AG08395 (cell line): ENCODE data around the gene CD300LD.
"Not testable (repeated sequence)": the region's sequence is repeated elsewhere in the genome, so short reads cannot be mapped to it uniquely, and the experiment has no call there.

ENCODE experiments used
- DNase-seq: peaks from one replicate; pipeline ENCODE4 v3.0.0; 2012; ENCODE audit warnings: mixed read lengths, low spot score

CD300LD gene

DNA sequence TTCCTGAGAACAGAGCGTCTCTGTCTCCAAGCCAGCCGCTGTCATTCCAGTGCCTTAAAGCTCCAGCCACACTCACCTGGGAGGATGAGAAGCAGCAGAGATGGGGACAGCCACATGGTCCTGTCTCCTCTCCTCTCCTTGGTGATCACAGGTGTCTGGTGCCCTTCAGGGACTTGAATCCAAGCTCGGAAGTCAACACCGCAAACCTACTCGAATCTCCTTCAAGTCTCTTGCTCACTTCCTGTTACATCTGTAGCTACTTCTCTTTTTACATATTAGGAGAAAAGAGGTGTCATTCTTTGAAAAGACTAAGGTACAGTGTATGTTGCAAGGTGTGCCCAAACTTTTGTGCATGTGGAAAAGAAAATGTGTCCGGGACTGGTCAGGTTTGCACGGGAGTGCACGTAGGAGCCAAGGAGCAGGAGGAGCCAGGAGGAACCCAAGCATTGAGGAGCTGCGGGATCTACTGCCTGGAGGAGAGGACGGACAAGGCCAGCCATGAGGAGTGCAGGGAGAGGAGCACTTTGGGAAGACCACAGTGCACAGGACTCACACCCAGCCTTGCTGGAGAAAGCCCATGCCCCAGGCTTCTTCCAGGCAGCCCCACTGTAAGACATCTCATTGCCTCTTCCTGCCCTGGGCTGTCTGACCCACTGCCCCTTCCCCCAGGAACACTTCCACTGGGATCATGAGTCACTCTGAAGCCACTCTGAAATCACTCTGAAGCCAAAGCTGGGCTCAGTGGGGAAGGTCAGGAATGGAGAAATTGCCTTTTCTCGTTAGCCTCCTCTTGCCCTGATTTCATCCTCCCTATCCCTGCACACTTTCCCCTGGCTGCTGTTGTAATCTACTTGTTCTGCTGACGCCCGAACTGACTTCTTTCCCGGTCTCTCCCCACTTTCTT lies at the start of gene CD300LD:
Gene CD300LD, minus strand, starts transcription at position 197 of the 904 bp plus-strand sequence. Its CDS starts 81 bp downstream, at position 116.
- no peak for DNase-seq

GRCh38 chr17:74641224-74641957 lies 49.3 kb upstream of the CD300LD start:
- no peak for DNase-seq

DNA sequence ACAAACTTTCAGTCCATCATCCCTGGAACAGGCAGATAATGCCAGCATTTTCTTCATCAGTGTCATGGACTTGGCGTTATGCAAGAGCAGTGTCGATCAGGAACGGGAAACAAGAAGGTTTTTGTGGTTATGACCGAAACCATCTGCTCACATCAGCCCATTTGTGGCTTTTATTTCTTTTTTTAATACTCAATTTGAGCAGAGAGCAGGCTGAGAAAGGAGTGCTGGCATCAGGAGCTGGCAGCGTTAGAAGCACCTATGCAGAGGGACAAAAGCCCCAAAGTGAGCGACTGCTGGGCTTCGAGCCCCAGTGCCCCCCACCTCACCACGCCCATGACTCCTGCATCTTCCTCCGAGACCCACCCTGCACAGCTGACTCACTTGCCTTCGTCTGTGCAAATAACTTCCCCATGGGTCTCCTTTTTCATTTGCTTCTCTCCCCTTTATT lies 47.6 kb upstream of the CD300LD start:
- DNase-seq, result no peak

DNA sequence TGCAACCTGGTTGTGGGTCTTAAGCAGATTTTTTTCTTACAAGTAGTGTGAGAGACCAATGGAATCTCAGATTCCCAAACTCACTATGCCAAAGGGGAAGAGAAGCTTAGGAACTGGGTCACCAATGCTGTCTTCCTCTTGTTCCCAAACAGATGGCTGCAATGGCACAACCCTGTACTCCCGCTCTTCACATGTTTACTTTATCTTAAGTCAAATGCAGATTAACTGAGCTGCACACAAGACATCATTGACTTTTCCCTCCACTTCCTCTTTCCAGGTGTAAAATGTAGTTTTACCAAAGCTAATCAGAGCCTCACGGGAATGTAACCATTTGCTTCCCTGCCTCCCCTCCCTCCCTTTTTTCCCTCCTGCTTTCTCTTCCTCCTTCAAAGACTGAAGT lies 45.8 kb upstream of the CD300LD start:
- no peak for DNase-seq

DNA sequence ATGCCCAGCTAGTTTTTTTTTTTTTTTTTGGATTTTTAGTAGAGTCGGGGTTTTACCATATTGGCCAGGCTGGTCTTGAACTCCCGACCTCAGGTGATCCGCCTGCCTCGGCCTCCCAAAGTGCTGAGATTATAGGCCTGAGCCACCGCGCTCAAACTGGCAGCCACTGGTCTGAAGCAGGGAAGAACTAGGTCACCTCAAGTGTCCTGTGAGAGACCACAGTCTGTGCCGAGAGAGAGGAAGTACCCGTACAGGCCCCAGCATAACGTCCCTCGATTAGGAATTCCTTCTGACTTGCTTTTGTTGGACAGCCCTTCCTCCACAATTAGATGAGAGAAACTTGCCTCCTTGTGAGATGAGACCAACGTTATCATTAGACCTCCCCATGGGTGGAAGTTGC lies 45.2 kb upstream of the CD300LD start:
- no peak for DNase-seq

- not testable (repeated sequence) for DNase-seq
Measured at GRCh38 chr17:74636541-74637085, 44.5 kb upstream of the CD300LD start.

- no peak for DNase-seq
Measured at GRCh38 chr17:74635418-74635817, 43.3 kb upstream of the CD300LD start.

DNA sequence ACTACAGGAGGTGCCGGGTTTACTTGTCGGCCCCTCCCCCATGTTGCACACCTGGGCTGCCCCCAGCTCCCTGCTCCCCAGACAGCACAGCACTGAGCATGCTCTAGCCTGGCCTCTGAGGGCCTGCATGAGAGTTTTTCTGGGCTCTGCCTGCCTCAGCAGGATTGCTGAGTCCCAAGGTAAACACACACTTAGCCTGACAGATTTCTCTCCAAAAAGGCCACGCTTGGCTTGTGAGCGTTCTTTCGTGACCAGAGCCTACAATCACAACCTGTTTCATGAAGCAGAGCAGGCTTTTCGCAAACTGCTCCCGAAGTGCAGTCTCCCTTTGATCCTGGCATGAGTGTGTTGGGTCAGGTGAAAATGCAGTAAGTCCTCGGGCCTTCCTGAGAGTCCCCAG lies 41.2 kb upstream of the CD300LD start:
- DNase-seq, result no peak

DNA sequence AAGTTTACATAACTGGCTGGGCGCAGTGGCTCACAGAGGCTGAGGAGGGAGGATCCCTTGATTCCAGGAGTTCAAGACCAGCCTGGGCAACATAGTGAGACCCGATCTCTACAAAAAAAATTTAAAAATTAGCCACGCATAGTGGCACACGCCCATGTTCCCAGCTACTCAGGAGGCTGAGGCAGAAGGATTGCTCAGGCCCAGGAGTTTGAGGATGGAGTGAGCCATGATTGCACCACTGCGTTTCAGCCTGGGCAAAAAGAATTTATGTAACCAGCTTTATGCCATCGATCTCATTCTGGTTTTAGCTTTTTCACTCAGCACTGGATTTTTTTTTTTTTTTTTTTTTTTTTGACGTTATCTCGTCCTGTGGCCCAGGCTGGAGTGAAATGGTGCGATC lies 40.5 kb upstream of the CD300LD start:
- DNase-seq, result no peak

DNA sequence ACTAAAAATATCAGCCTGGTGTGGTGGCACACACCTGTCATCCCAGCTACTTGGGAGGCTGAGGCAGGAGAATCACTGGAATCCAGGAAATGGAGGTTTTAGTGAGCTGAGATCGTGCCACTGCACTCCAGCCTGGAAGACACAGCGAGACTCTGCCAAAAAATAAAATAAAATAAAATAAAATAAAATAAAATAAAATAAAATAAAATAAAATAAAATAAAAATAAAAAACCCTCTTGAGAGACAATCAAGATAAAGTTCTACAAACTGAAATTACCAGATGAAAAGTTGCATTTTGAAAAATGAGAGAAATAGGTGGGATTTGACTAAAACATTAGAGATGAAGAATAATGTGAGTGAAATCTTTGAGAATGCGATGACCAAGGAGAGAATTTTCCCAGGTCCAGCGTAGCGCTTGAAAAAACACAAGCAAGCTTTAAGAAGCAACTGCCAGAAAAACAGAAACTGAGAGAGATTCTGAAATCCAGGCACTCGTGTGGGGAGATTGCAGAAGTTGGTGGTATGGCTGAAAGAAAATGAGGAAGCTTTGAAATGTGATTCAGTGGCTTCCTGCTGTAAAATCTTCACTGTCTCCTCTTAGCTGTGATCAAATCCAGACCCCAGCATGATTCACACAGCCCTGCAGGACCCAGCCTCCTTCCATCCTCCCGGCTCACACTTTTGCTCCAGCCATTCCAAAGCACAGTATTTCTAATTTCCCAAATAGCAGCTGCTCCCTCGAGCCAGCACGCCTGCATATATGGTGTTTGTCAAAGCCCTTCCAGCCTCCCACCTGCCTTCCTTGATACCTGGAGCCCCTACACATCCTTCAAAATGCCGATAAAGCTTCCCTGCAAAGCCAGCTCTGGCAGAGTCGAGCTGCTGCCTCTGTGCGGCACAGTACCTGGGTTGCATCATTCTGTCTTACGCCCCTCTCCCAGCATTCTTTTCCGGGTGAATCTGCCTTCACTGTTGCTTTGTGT lies 39.7 kb upstream of the CD300LD start:
- peak; percentile 37 for DNase-seq

- DNase-seq, result not testable (repeated sequence)
Measured at GRCh38 chr17:74630251-74630650, 38.2 kb upstream of the CD300LD start.

DNA sequence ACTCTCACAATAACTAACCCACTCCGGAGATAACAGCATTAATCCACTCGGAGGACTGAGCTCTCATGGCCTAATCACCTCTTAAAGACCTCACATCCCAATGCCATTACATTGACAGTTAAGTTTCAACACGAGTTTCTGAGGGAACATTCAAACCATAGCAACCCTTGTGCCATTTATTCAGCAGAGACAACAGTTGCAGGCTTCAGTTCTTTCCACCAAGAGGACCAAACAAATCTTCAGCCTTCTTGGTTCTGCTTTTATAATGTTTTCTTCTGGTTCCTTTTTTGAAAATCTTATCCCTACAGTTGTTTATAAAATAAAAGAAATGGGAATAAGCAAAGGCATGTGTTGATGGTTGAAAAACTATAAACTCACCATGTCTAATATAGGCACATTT lies 33.6 kb upstream of the CD300LD start:
- DNase-seq, result no peak

GRCh38 chr17:74624131-74624530 lies 32.0 kb upstream of the CD300LD start:
- no peak for DNase-seq

DNA sequence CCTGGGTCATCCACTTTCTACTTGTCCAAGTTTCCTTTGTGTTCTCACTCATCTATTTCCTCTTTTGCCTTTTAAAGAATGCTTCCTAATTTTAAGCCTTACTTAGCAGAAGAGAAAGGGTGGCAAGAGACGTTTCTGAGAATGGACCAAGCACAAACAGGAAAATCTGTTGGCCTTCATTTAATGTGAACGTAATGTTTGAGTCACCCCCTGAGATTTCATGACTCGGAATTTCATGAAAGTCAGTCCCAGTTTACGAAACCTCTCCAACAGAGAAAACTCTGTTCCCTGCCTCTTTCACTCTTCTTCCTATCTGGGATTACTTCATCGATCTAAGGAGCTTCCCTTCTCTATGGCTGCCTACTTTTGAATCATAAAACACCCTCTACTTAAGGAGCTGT lies 31.6 kb upstream of the CD300LD start, which contains the start of gene CD300E:
Gene CD300E, minus strand, starts transcription at position 46 of the 401 bp plus-strand sequence. CDS start 117 bp downstream, outside the sequence.
- no peak for DNase-seq

- no peak for DNase-seq
Measured at GRCh38 chr17:74619077-74619673, 27.1 kb upstream of the CD300LD start.

DNA sequence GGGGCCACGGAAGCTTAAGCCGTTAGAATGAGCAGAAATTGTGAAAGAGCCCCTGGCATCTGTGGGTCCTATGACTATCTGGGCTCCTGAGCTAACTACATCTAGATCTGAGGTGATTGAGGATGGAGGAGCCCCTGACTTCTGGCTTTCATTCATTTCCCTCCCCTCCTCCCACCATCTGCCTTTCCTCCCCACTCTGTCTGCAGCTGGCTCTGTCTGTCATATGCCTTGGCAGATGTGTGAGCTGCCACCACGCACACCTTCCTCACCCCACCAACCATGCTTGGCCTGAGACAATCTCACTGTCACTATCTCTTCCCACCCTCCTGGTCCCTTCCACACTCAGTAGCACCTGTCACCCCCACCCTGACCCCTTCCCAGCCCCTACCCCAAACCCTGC lies 26.4 kb upstream of the CD300LD start:
- no peak for DNase-seq

DNA sequence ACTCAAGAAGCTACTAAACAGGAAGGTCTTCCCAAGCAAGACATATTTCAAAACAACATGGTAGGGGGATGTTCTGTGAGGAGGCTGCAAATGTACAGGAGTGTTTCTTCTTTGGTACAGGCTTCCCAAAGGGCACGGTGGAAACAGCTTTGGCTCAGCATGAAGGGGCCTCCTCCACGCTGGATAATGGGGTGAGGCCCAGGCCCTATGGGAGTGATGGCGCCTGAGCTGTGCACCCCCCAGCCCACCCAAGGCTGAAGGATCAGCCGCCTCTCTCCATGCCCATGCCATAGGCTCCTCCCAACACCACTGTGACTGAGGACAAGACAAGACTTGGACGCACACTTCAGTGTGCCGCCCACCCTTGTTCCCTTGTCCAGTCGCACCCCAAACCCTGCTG lies 24.6 kb upstream of the CD300LD start:
- DNase-seq, result no peak

DNA sequence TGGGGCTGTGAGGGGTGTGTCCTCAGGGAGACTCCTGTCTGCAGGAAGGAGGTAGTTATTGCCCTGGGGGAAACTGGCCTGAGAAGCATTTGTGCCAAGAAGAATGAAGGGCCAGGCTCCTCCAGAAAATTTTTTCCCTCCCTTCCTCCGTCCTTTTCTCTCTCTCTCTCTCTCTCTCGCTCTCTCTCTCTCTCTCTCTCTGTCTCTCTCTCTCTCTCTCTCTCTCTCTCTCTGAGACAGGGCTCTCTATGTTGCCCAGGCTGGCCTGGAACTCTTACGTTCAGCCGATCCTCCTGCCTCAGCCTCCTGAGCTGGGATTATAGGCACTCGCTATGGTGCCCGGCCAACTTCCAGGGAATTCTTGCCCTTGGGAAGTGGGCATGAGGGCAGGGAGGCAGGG lies 20.0 kb upstream of the CD300LD start:
- no peak for DNase-seq

DNA sequence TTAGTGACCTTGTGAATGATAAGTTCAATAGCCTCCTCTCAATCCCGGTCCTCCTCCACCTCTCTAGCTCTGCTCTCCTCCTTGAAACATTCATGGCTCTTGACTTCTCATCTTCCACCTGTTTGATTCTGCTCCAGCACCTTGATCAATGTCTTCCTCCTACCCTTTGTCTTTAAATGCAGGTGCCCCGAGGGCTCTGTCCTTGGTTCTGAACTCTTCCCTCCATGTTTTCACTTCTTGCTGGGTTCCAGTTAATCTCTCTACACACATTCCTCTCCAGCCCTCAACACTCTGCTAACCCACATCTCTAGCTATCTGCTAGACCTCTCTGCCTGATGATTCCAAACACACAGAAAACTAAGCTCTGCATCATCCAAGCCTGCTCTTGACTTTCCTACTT lies 18.0 kb upstream of the CD300LD start:
- DNase-seq, result no peak

GRCh38 chr17:74608511-74608910 lies 16.4 kb upstream of the CD300LD start:
- no peak for DNase-seq

GRCh38 chr17:74607221-74607620 lies 15.1 kb upstream of the CD300LD start:
- DNase-seq, result no peak
